ENCODE data around the gene GRPEL2. TPM values are rescaled to one million over a fixed set of nuclear protein-coding genes. Genes with fewer than 3 reads are reported as not detected.

Gene GRPEL2
- total RNA-seq, 4 donors from 2014 or later = 12.6 to 19.6 (median 13.7) TPM

DNA sequence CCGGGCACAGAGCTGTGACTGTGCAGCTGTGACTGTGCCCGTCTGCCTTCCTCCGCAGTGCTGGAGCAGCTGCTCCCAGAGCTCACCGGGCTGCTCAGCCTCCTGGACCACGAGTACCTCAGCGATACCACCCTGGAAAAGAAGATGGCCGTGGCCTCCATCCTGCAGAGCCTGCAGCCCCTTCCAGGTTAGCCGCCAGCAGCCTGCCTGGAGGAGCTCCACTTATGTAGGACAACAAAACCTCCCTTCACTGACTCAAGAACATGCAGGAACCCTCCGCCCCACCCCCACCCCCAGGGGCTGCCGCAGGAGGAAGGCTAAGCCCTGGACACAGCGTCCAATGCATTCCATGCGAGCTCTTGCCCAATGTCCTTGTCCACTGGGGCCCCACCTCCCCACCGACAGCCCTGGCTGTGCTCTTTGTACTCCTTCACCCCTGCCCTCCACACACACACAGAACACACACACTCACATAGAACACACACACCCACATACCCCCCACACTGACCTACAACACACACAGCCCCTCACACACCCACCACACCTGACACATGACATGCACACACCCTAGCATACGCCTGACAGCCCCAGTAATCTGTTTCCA is 45.7 kb upstream of the GRPEL2 start:
- WGBS, 2 donors = 58 to 59% methylated on average over 6 to 14 of the region's 14 CpGs
- intact Hi-C loops (cut with DNase I) = no loop called here
- Histone ChIP-seq H3K4me1 (peaks cover 0 to 4% of the 10 kb centered on the region in 2 donors), H3K27ac (peak overlapping the region in 1 of 3 donors; percentile 46), H3K27me3 (no peaks in the 10 kb centered on the region), H3K9me3 (no peaks in the 10 kb centered on the region), H3K36me3 (no peaks in the 10 kb centered on the region), H3K4me3 (replicated peaks in 1 of 3) (no peak overlapping the region)
- DNase-seq = no peak
- TF ChIP-seq, protein P1, sequence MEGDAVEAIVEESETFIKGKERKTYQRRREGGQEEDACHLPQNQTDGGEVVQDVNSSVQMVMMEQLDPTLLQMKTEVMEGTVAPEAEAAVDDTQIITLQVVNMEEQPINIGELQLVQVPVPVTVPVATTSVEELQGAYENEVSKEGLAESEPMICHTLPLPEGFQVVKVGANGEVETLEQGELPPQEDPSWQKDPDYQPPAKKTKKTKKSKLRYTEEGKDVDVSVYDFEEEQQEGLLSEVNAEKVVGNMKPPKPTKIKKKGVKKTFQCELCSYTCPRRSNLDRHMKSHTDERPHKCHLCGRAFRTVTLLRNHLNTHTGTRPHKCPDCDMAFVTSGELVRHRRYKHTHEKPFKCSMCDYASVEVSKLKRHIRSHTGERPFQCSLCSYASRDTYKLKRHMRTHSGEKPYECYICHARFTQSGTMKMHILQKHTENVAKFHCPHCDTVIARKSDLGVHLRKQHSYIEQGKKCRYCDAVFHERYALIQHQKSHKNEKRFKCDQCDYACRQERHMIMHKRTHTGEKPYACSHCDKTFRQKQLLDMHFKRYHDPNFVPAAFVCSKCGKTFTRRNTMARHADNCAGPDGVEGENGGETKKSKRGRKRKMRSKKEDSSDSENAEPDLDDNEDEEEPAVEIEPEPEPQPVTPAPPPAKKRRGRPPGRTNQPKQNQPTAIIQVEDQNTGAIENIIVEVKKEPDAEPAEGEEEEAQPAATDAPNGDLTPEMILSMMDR (IDR thresholded peaks at IDR 0.05) = no peak
- TF ChIP-seq POLR2A (IDR thresholded peaks at IDR 0.05) = no peak

DNA sequence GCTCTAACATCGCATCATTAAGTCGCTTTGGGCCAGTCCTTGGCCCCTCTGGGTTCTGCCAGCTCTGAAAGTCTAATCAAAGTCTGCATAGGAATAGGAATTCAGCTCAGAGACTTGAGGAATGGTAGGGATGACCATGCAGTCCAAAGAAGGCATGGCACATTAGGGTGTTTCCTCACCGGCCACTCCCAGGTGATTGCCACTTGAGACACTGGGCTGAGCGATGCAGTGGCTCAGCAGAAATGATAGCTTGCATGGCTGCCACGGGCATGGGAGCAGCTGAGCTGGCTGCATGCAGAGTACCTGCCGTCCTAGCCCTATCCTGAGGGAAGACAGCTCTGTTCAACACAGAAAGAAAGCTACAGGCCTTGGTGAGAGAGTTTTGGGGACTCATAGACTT is 44.9 kb upstream of the GRPEL2 start:
- Histone ChIP-seq H3K27me3 (no peaks in the 10 kb centered on the region), H3K36me3 (no peaks in the 10 kb centered on the region), H3K9me3 (no peaks in the 10 kb centered on the region), H3K4me3 (replicated peaks in 1 of 3) (no peak overlapping the region), H3K4me1 (peaks cover 0 to 1% of the 10 kb centered on the region in 2 donors), H3K27ac (no peak overlapping the region)
- DNase-seq = no peak
- TF ChIP-seq, protein P1 (IDR thresholded peaks at IDR 0.05) = no peak
- no peak for TF ChIP-seq POLR2A (IDR thresholded peaks at IDR 0.05)
- 86 to 94% methylated on average over 6 of the region's 6 CpGs for WGBS, 2 donors
- intact Hi-C loops (cut with DNase I) = no loop called here

DNA sequence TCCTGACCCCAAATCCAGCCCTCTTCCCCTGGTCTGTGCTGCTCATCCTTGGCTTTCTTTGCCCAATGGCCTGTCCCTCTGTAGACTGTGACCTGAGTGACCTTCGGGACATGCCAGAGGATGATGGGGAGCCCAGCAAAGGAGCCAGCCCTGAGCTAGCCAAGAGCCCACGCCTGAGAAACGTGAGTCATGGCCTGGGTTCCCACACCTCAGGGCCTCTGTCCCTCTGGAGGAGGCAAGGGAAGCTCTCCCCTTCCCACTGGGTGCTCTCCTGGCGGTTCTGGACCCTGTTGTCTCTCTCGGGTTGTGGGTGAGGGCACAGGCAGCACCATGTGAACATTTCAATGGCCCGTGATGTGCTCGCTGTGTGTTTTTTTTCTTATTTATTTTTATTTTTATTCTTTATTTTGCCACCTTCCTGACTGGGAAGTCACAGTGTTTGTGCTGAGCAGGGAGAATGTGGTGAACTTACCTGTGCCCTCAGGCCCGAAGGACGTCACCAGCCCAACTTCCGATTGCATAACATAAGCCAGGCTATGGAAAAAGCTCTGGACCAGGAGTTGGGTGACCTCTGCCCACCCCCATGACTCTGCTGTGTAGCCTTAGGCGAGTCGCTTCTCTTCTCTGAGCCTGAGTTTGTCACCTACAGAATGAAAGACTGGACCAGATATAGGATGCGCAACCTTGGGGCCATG is 44.1 kb upstream of the GRPEL2 start:
- TF ChIP-seq, protein P1 (IDR thresholded peaks at IDR 0.05) = no peak
- TF ChIP-seq POLR2A (IDR thresholded peaks at IDR 0.05) = no peak
- Histone ChIP-seq H3K4me1 (no peaks in the 10 kb centered on the region), H3K4me3 (replicated peaks in 1 of 3) (no peak overlapping the region), H3K27ac (no peak overlapping the region), H3K36me3 (no peaks in the 10 kb centered on the region), H3K9me3 (no peaks in the 10 kb centered on the region), H3K27me3 (no peaks in the 10 kb centered on the region)
- 83 to 96% methylated on average over 13 of the region's 13 CpGs for WGBS, 2 donors
- intact Hi-C loops (cut with DNase I) = no loop called here
- DNase-seq = no peak

DNA sequence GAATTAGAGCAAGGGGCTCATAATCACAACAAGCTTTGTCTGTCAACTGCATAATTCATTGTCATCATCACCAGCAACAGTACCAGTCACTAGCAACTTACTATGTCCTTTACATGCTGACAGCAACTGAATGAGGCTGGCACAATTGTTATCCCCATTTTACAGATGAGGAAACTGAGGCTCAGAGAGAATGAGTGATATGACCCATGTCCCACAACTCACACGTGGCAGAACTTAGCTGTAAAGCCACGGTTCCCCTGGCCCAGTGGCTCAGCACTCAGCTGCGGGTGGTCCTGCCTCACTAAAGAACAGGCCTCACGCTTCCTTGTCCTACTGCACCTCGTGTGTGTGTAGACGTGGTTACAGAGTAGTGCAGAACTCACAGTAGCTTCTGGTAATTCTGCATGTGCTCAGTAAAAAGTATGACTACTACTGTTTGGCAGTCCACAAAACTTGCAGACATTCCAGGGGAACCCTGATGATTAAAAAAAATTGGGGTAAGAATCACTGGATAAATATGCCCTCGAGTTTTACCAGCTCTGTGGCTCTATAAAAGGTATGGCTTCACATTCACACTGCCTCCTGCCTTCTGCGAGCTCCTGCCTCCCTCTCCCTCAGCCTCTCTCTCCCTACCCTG is 43.4 kb upstream of the GRPEL2 start:
- no peak for TF ChIP-seq POLR2A (IDR thresholded peaks at IDR 0.05)
- TF ChIP-seq, protein P1 (IDR thresholded peaks at IDR 0.05) = no peak
- WGBS, 2 donors = 78 to 87% methylated on average over 8 of the region's 8 CpGs
- H3K9me3 ChIP-seq = no peaks in the 10 kb centered on the region
- H3K36me3 ChIP-seq = no peaks in the 10 kb centered on the region
- no peak for DNase-seq
- H3K27me3 ChIP-seq = no peaks in the 10 kb centered on the region
- no peak overlapping the region for H3K4me3 ChIP-seq (replicated peaks in 1 of 3)
- no peaks in the 10 kb centered on the region for H3K4me1 ChIP-seq
- no peak overlapping the region for H3K27ac ChIP-seq
- intact Hi-C loops (cut with DNase I) = no loop called here

DNA sequence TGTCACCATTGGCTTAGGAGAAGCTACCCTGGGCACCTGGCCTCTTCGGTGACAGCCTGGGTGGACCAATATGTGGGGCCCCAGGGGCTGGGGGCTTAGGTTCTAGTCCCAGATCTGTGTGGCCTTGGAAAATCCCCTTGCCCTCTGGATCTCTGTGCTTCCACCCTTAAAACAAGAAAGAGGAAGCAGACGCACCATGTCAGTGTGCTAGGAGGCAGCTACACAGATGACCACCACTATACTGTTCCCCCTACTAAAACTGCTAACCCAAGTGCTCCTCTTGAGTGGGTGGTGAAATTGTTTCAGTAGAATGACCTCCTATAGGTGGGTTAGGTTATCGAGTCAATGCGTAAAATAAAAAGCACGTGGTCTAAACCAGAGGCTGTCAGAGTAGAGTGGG is 42.7 kb upstream of the GRPEL2 start:
- Histone ChIP-seq H3K36me3 (no peaks in the 10 kb centered on the region), H3K4me3 (replicated peaks in 1 of 3) (no peak overlapping the region), H3K27me3 (no peaks in the 10 kb centered on the region), H3K4me1 (no peaks in the 10 kb centered on the region), H3K9me3 (no peaks in the 10 kb centered on the region), H3K27ac (no peak overlapping the region)
- DNase-seq = no peak
- intact Hi-C loops (cut with DNase I) = no loop called here
- TF ChIP-seq, protein P1 (IDR thresholded peaks at IDR 0.05) = no peak
- no peak for TF ChIP-seq POLR2A (IDR thresholded peaks at IDR 0.05)
- 85 to 90% methylated on average over 4 of the region's 5 CpGs for WGBS, 2 donors
